K562 (cell line): Measurements from ENCODE around the gene PTBP3. TPM values are rescaled to one million over a fixed set of nuclear protein-coding genes. Genes with fewer than 3 reads are reported as not detected.
A peak's percentile ranks its signal among the peaks of the same experiment; 100 is the strongest.

Experiments used
- EGR1 ChIP-seq: fragments of 450-650 bp; conservative IDR thresholded peaks from 2 replicates; pipeline ENCODE4 v1.6.1; 2017; ENCODE audit warnings: mild to moderate bottlenecking
- EP400 ChIP-seq: fragments of 450-650 bp; IDR thresholded peaks from 2 replicates; pipeline ENCODE4 v1.6.1; 2017; ENCODE audit warnings: antibody characterized with exemption, mild to moderate bottlenecking, moderate library complexity
- ETV6 ChIP-seq, 3 experiments: fragments of 150-350 bp in 1 of 3; sonication (generic) in 1 of 3; formaldehyde crosslinking in 1 of 3; IDR thresholded peaks; 2 replicates each; pipeline versions ENCODE4 v1.6.1 to v1.8.0; 2014 to 2022; ENCODE audit warnings: borderline replicate concordance in 2 of 3, low read depth in 2 of 3, antibody characterized with exemption in 1 of 3, low read length in 1 of 3, mild to moderate bottlenecking in 1 of 3, missing genetic modification reagents in 1 of 3
- KAT7 ChIP-seq: sonication (generic); formaldehyde crosslinking; IDR thresholded peaks from 2 replicates; pipeline ENCODE4 v1.8.0; 2022; ENCODE audit warnings: missing genetic modification reagents, mild to moderate bottlenecking, borderline replicate concordance
- MTA2 ChIP-seq: fragments of 450-650 bp; IDR thresholded peaks from 2 replicates; pipeline ENCODE4 v1.6.1; 2016; ENCODE audit warnings: low read depth
- NONO ChIP-seq, 2 experiments: fragments of 200-400 bp in 1 of 2; fragments of 450-650 bp in 1 of 2; formaldehyde crosslinking in 1 of 2; IDR thresholded peaks; 2 replicates each; pipeline ENCODE4 v1.6.1; 2017; ENCODE audit warnings: low read depth in 2 of 2, mild to moderate bottlenecking in 2 of 2, moderate library complexity in 2 of 2, low read length in 1 of 2
- PHTF2 ChIP-seq: fragments of 250-450 bp; sonication (Bioruptor Pico); IDR thresholded peaks from 2 replicates; pipeline ENCODE4 v1.5.0; 2021; ENCODE audit warnings: mild to moderate bottlenecking
- RBFOX2 ChIP-seq: fragments of 200-400 bp; formaldehyde crosslinking; IDR thresholded peaks from 2 replicates; pipeline ENCODE4 v1.6.1; 2017; ENCODE audit warnings: low read depth, mild to moderate bottlenecking, low read length, moderate library complexity
- RBM22 ChIP-seq: fragments of 200-400 bp; formaldehyde crosslinking; IDR thresholded peaks from 2 replicates; pipeline ENCODE4 v1.6.1; 2018; ENCODE audit warnings: low read length, low read depth; ENCODE audit not compliant: poor library complexity, severe bottlenecking
- RCOR1 ChIP-seq, 2 experiments: IDR thresholded peaks; 2 replicates each; pipeline ENCODE4 v1.6.1; 2012; ENCODE audit warnings: low read depth in 2 of 2, low read length in 2 of 2, borderline replicate concordance in 1 of 2, improper control_type of control experiment in 1 of 2
- SIN3B ChIP-seq: fragments of 450-650 bp; IDR thresholded peaks from 2 replicates; pipeline ENCODE4 v1.6.1; 2017; ENCODE audit warnings: low read depth, mild to moderate bottlenecking, moderate library complexity
- TBP ChIP-seq: optimal IDR thresholded peaks from 2 replicates; pipeline ENCODE3; 2011; ENCODE audit warnings: low read depth, low read length, improper control_type of control experiment
- ZBTB9 ChIP-seq: fragments of 450-650 bp; formaldehyde crosslinking; IDR thresholded peaks from 2 replicates; pipeline ENCODE4 v1.4.0; 2020; ENCODE audit warnings: mild to moderate bottlenecking, moderate library complexity
- ZC3H4 ChIP-seq: sonication (generic); formaldehyde crosslinking; IDR thresholded peaks from 2 replicates; pipeline ENCODE4 v1.9.0; 2021; ENCODE audit warnings: missing genetic modification reagents, borderline replicate concordance
- ZNF224 ChIP-seq: sonication (generic); formaldehyde crosslinking; IDR thresholded peaks from 2 replicates; pipeline ENCODE4 v1.8.0; 2022; ENCODE audit warnings: mild to moderate bottlenecking, missing genetic modification reagents
- ZNF384 ChIP-seq: IDR thresholded peaks from 2 replicates; pipeline ENCODE4 v1.6.1; 2012; ENCODE audit warnings: low read depth, low read length, improper control_type of control experiment
- polyA plus RNA-seq, 8 experiments: library from polyadenylated mRNA; depleted of rRNA in 4 of 8; stranded (reverse) in 5 of 8; unstranded in 3 of 8; fragments of >200 nt; fragmentation: Nextera tagmentation in 2 of 8; fragmentation: Illumina TruSeq in 1 of 8; extraction: Ambion mirVana in 2 of 8; extraction: Trizol in 1 of 8; gene quantifications; 2 replicates each; pipeline versions ENCODE4 v1.2.1 to v1.2.3, GENCODE V29; 2011 to 2014; ENCODE audit warnings: inconsistent platforms in 1 of 8, missing spikeins in 1 of 8
- total RNA-seq, 7 experiments: library from RNA; depleted of rRNA in 6 of 7; stranded (reverse); fragments of >200 nt in 6 of 7; fragmentation: Illumina TruSeq in 2 of 7; extraction: Trizol in 2 of 7; gene quantifications; 2 replicates each; pipeline versions ENCODE4 v1.2.1 to v1.2.3, GENCODE V29; 2011 to 2021; ENCODE audit warnings: low replicate concordance in 1 of 7
- TF ChIP-seq, protein P1 (sequence below), 2 experiments: fragments of 450-650 bp; IDR thresholded peaks; 2 replicates each; pipeline ENCODE4 v1.6.1; 2016
- TF ChIP-seq, protein P2 (sequence below): fragments of 250-450 bp; sonication (Bioruptor Pico); IDR thresholded peaks from 2 replicates; pipeline ENCODE4 v1.5.1; 2021; ENCODE audit warnings: mild to moderate bottlenecking
- TF ChIP-seq, protein P3 (sequence below), 2 experiments: IDR thresholded peaks; 2 replicates each; pipeline ENCODE4 v1.6.1; 2011; ENCODE audit warnings: borderline replicate concordance in 1 of 2, control low read depth in 1 of 2, low read depth in 1 of 2, low read length in 1 of 2, mild to moderate bottlenecking in 1 of 2, mixed read lengths in 1 of 2, moderate library complexity in 1 of 2; ENCODE audit not compliant: insufficient read depth in 1 of 2, insufficient read length in 1 of 2, poor library complexity in 1 of 2, severe bottlenecking in 1 of 2; ENCODE audit errors: extremely low read depth in 1 of 2

The PTBP3 gene
- total and polyA plus RNA-seq, 9 of the 15 experiments (the other 6 are each of a cell fraction or from before 2014, with no cell fraction given): 22.4 to 132 (median 68.0) TPM

DNA sequence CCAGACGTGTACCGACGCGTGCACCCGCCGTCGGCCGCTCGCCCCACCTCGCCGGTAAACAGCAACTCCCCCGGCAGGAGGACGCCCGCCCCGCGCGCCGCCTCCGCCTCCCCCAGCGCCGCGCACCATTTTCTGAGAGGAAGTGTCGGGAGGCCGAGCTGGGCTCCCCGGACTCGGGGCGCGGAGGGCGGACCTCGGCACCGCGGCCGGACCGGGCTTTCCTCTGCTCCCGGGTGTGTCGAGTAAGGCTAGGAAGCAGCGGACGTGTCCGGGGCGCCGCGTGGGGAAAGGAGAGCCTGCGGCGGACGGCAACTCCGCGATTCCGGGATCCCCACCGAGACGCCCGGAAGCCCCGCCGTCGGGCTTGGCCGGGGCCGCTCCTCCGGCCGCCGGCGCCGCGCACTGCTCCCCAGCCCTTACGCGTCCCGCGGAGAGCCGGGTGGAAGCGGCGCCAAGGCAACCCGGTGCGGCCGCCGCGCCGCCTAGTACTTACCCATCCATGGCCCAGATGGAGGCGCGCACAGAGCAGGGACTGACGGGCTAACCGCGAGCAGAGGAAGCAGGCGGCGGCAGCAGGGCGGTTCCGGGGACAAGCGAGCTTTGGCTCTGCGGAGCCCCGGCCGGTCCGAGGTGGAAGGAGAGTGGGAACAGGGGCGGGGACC is at the start of gene PTBP3 (continued):
- peak; percentile 94 for TF ChIP-seq RBFOX2
- TF ChIP-seq MTA2: no peak
- no peak; a peak in 1 of 4 replicates for TF ChIP-seq ETV6 (IDR thresholded peaks at IDR 0.05; ENCODE audit: borderline replicate concordance in 1 of 2, low read depth in 2 of 2, low read length in 1 of 2)
- TF ChIP-seq ETV6 (CRISPR knock-in tag; IDR thresholded peaks at IDR 0.05; ENCODE audit: borderline replicate concordance): 0 out of 2 replicates have a peak, but pooled peaks have one; percentile 33
- peak in 1 of 2 experiments; percentile 61; a peak in 1 of 4 replicates for TF ChIP-seq RCOR1 (IDR thresholded peaks at IDR 0.05; ENCODE audit: borderline replicate concordance in 1 of 2, low read depth in 2 of 2, low read length in 2 of 2)
- TF ChIP-seq ZBTB9 (CRISPR knock-in tag): peak; percentile 81
- TF ChIP-seq, protein P1, sequence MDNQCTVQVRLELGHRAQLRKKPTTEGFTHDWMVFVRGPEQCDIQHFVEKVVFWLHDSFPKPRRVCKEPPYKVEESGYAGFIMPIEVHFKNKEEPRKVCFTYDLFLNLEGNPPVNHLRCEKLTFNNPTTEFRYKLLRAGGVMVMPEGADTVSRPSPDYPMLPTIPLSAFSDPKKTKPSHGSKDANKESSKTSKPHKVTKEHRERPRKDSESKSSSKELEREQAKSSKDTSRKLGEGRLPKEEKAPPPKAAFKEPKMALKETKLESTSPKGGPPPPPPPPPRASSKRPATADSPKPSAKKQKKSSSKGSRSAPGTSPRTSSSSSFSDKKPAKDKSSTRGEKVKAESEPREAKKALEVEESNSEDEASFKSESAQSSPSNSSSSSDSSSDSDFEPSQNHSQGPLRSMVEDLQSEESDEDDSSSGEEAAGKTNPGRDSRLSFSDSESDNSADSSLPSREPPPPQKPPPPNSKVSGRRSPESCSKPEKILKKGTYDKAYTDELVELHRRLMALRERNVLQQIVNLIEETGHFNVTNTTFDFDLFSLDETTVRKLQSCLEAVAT (IDR thresholded peaks at IDR 0.05): peak in 1 of 2 experiments; percentile 67; a peak in 1 of 4 replicates
- TF ChIP-seq KAT7: peak; percentile 76; the same call in 1 of the 2 replicates
- peak in 1 of 2 experiments; percentile 76 for TF ChIP-seq NONO (IDR thresholded peaks at IDR 0.05; ENCODE audit: low read depth in 2 of 2, low read length in 1 of 2)
- TF ChIP-seq ZC3H4 (CRISPR knock-in tag): peak; percentile 93; the same call in 1 of the 2 replicates
- TF ChIP-seq EP400: peak; percentile 63; the same call in 1 of the 2 replicates
- TF ChIP-seq TBP: peak; percentile 79
- TF ChIP-seq EGR1: peak; percentile 97
- TF ChIP-seq ZNF224 (CRISPR knock-in tag): no peak
- TF ChIP-seq, protein P2, sequence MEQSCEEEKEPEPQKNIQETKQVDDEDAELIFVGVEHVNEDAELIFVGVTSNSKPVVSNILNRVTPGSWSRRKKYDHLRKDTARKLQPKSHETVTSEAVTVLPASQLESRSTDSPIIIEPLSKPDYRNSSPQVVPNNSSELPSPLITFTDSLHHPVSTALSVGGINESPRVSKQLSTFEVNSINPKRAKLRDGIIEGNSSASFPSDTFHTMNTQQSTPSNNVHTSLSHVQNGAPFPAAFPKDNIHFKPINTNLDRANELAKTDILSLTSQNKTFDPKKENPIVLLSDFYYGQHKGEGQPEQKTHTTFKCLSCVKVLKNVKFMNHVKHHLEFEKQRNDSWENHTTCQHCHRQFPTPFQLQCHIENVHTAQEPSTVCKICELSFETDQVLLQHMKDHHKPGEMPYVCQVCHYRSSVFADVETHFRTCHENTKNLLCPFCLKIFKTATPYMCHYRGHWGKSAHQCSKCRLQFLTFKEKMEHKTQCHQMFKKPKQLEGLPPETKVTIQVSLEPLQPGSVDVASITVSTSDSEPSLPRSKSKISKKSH (CRISPR knock-in tag): no peak
- TF ChIP-seq, protein P3, sequence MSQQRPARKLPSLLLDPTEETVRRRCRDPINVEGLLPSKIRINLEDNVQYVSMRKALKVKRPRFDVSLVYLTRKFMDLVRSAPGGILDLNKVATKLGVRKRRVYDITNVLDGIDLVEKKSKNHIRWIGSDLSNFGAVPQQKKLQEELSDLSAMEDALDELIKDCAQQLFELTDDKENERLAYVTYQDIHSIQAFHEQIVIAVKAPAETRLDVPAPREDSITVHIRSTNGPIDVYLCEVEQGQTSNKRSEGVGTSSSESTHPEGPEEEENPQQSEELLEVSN (IDR thresholded peaks at IDR 0.05; ENCODE audit: borderline replicate concordance in 1 of 2, extremely low read depth in 1 of 2, insufficient read depth in 1 of 2, insufficient read length in 1 of 2, low read depth in 1 of 2, low read length in 1 of 2, poor library complexity in 1 of 2, severe bottlenecking in 1 of 2): peak; percentile 45 to 50
- no peak for TF ChIP-seq PHTF2
- TF ChIP-seq SIN3B: 0 out of 2 replicates have a peak, but pooled peaks have one; percentile 44
- 0 out of 2 replicates have a peak, but pooled peaks have one; percentile 8 for TF ChIP-seq ZNF384
- TF ChIP-seq RBM22: peak; percentile 86
